Measurements from ENCODE around the gene ADIG.

ADIG gene

DNA sequence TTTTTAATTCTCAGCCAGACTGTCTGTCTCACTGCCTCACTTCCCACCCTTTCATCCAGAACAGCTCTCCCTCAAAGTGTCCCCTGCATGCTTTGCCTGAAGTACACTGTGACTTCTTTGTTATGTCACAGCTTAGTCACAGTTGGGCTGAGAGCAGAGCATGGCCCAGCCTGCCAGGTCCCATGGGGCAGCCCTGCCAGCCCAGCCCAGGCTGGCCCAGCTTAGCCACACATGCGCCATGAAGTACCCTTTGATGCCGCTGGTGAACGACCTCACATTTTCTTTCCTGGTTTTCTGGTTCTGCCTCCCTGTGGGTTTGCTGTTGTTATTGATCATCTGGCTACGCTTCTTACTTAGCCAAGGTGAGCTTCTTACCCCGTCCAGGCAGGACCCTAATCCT is at the start of gene ADIG:
Gene ADIG (plus strand): TSS at position 185 of the 400 bp plus-strand sequence. CDS start 54 bp downstream, at position 239.
- TF ChIP-seq, protein P1, sequence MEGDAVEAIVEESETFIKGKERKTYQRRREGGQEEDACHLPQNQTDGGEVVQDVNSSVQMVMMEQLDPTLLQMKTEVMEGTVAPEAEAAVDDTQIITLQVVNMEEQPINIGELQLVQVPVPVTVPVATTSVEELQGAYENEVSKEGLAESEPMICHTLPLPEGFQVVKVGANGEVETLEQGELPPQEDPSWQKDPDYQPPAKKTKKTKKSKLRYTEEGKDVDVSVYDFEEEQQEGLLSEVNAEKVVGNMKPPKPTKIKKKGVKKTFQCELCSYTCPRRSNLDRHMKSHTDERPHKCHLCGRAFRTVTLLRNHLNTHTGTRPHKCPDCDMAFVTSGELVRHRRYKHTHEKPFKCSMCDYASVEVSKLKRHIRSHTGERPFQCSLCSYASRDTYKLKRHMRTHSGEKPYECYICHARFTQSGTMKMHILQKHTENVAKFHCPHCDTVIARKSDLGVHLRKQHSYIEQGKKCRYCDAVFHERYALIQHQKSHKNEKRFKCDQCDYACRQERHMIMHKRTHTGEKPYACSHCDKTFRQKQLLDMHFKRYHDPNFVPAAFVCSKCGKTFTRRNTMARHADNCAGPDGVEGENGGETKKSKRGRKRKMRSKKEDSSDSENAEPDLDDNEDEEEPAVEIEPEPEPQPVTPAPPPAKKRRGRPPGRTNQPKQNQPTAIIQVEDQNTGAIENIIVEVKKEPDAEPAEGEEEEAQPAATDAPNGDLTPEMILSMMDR (IDR thresholded peaks at IDR 0.05; ENCODE audit: low read depth, low read length) = no peak
- no peak for DNase-seq (ENCODE audit: extremely low read depth, low read depth)

DNA sequence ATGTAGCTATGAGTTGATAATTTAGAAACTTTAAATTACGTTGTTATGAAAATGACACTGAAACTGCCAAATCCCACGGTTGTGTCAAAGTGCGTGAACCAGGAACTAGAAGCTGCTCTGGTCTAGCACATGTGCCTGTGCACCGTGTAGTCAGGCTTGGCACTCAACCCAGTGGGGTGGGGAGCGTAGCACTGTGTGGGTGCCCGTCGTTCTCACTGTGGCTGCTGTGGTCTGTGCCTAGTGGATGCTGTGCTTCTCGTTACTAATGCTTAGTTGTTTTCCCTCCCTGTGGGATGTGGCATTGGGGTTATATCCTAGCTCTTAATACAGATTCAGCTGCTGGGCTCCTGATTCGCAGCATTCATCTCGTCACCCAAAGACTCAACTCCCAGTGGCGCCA is 46.2 kb upstream of the ADIG start:
- TF ChIP-seq, protein P1 (IDR thresholded peaks at IDR 0.05; ENCODE audit: low read depth, low read length) = no peak
- no peak for DNase-seq (ENCODE audit: extremely low read depth, low read depth)

DNA sequence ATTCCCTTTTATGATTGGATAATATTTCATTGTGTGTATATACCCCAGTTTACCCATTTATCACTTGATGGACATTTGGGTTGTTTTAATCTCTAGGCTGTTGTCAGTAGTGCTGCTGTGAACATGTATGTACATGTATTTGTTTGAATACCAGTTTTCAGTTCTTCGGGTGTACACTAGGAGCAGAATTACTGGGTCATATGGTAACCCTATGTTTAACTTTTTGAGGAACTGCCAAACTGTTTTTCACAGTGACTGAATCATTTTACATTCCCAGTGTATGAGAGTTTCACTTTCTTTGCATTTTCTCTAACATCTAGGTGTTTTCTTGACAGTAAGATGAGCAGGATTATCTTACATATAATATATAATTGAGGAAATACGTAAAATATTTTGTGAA is 44.7 kb upstream of the ADIG start:
- TF ChIP-seq, protein P1 (IDR thresholded peaks at IDR 0.05; ENCODE audit: low read depth, low read length) = no peak
- no peak for DNase-seq (ENCODE audit: extremely low read depth, low read depth)

DNA sequence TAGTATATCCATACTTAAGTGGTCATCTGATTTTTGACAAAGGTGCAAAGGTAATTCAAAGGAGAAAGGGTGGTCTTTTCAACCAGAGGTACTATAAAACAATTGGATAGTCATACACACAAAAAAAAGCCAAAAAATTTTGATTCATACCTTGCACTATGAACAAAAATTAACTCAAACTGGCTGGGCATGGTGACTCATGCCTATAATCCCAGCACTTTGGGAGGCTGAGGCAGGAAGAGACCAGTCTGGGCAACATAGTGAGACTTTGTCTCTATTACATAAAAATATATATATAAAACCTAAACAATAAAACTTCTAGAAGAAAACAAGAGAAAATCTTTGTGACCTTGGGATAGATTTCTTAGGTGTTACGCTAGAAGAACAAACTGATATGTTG is 43.8 kb upstream of the ADIG start:
- TF ChIP-seq, protein P1 (IDR thresholded peaks at IDR 0.05; ENCODE audit: low read depth, low read length) = no peak
- no peak for DNase-seq (ENCODE audit: extremely low read depth, low read depth)

DNA sequence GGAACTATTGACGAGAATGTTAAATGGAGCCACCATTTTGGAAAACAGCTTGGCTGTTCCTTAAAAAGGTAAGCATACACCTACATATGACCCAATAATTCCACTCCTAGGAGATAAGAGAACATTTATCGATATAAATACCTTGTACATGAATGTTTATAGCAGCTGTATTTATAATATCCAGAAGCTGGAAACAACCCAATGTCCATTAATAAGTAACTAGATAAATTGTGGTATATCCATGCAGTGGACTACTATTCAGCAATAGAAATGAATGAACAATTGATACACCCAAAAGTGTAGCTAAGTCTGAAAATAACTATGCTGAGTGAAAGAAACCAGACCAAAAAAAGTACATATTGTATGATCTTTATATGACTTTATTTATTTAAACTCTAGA is 42.2 kb upstream of the ADIG start:
- TF ChIP-seq, protein P1 (IDR thresholded peaks at IDR 0.05; ENCODE audit: low read depth, low read length) = no peak

DNA sequence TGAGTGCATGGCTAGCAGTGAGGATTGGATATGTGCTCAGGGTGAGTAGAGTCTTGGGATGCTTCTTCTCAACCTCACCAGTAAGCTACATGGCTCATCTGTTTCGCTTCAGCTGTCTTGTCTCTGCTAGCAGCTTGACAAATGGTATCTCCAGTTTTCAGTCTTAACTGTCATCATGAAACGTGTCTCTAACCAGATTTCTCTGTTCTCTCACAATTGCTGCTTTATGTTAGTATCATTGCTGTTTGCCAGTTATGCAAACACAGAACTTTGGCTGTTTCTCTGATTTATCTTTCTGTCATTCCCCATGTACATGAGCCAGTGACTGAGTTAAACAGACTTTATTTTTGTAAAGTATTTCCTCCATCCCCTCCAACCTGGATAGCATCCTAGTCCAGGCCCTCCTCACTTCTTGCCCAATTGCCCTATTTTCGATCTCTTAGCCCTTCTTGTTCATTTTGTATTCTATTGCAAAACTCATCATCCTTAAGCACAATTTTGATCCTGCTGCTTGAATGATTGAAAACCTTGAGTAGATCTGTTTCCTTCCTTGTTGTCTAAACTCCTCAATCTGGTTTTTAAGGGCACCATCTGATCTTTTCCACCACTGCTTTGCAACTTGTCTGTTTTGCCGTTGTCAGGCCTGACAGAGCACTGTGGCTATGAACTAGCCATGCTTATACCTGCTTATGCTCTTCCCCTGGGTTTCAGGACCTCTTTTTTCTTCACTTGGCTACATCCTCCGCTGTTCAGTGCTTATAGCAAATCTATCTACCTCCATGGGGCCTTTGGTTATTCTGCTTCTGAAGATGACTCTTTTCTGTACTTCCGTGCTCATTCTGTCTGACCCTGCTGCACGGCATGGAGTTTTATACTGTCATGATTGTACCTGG is 37.7 kb upstream of the ADIG start:
- TF ChIP-seq, protein P1 (IDR thresholded peaks at IDR 0.05; ENCODE audit: low read depth, low read length) = no peak
- no peak for DNase-seq (ENCODE audit: extremely low read depth, low read depth)

More for the DNA sequence above, 42.2 kb upstream of the ADIG start:
- no peak for DNase-seq (ENCODE audit: extremely low read depth, low read depth)

DNA sequence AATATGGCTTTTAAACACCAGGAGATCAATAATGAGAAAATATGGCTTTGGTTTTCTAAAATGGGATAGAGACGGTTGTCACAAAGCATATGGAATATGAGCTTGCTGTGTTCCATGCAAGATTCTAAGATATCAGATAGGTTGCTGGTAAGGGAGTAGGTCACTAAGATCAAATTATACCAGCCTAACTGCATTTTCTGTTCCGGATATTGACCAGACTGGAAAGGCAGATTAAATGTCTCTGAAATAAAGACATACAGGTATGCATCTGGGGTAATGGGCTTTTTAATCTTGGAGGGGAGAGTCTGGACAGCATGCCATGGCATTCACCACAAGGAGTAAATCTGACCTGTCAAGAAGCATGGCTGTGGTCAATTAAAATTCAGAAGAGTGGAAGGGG is 35.2 kb upstream of the ADIG start:
- no peak for DNase-seq (ENCODE audit: extremely low read depth, low read depth)
- TF ChIP-seq, protein P1 (IDR thresholded peaks at IDR 0.05; ENCODE audit: low read depth, low read length) = no peak
